ENCODE data around the gene PKP3. TPM values are rescaled to one million over a fixed set of nuclear protein-coding genes. Genes with fewer than 3 reads are reported as not detected.

PKP3 gene
- total and polyA plus RNA-seq, 2 donors from 2014 or later: 1.9 to 3.6 TPM

DNA sequence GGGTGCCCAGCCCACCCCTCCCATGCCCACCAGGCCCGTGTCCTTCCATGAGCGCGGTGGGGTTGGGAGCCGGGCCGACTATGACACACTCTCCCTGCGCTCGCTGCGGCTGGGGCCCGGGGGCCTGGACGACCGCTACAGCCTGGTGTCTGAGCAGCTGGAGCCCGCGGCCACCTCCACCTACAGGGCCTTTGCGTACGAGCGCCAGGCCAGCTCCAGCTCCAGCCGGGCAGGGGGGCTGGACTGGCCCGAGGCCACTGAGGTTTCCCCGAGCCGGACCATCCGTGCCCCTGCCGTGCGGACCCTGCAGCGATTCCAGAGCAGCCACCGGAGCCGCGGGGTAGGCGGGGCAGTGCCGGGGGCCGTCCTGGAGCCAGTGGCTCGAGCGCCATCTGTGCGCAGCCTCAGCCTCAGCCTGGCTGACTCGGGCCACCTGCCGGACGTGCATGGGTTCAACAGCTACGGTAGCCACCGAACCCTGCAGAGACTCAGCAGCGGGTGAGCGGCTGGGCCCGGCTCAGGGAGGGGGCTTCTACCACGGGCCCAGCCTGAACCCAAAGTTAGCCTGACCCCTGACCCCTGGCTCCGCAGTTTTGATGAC lies 3.0 kb downstream of the PKP3 start:
- H3K4me3 ChIP-seq (ENCODE audit: low read length in 3 of 3): peak overlapping the region in 1 of 3 donors; percentile 37
- no peak overlapping the region for H3K9ac ChIP-seq (ENCODE audit: low read length in 3 of 3)
- peak in 4 of 5 donors; percentile 58 to 92 (median 87) for DNase-seq
- H3K27ac ChIP-seq (ENCODE audit: low read depth in 2 of 2, low read length in 2 of 2): no peak overlapping the region
- H3K27me3 ChIP-seq (ENCODE audit: control insufficient read depth, insufficient read depth, low read length): no peaks in the 10 kb centered on the region
- no peaks in the 10 kb centered on the region for H3K36me3 ChIP-seq (ENCODE audit: control insufficient read depth in 2 of 3, insufficient read depth in 3 of 3, low read length in 3 of 3)
- TF ChIP-seq, protein P1, sequence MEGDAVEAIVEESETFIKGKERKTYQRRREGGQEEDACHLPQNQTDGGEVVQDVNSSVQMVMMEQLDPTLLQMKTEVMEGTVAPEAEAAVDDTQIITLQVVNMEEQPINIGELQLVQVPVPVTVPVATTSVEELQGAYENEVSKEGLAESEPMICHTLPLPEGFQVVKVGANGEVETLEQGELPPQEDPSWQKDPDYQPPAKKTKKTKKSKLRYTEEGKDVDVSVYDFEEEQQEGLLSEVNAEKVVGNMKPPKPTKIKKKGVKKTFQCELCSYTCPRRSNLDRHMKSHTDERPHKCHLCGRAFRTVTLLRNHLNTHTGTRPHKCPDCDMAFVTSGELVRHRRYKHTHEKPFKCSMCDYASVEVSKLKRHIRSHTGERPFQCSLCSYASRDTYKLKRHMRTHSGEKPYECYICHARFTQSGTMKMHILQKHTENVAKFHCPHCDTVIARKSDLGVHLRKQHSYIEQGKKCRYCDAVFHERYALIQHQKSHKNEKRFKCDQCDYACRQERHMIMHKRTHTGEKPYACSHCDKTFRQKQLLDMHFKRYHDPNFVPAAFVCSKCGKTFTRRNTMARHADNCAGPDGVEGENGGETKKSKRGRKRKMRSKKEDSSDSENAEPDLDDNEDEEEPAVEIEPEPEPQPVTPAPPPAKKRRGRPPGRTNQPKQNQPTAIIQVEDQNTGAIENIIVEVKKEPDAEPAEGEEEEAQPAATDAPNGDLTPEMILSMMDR (IDR thresholded peaks at IDR 0.05; ENCODE audit: borderline replicate concordance, extremely low read depth, insufficient read depth): peak; percentile 46
- intact Hi-C loops (cut with DNase I): no loop called here
- H3K4me1 ChIP-seq (ENCODE audit: control insufficient read depth in 2 of 3, insufficient read depth in 2 of 3, low read depth in 1 of 3, low read length in 3 of 3): no peaks in the 10 kb centered on the region
- no peaks in the 10 kb centered on the region for H3K9me3 ChIP-seq (ENCODE audit: control insufficient read depth in 2 of 3, insufficient read depth in 1 of 3, low read length in 3 of 3)
- no peak for FAIRE-seq

- Histone ChIP-seq H3K4me1 (ENCODE audit: control insufficient read depth in 2 of 3, insufficient read depth in 2 of 3, low read depth in 1 of 3, low read length in 3 of 3) (no peaks in the 10 kb centered on the region), H3K9me3 (ENCODE audit: control insufficient read depth in 2 of 3, insufficient read depth in 1 of 3, low read length in 3 of 3) (no peaks in the 10 kb centered on the region), H3K27ac (ENCODE audit: low read depth in 2 of 2, low read length in 2 of 2) (no peak overlapping the region), H3K4me3 (ENCODE audit: low read length in 3 of 3) (no peak overlapping the region), H3K36me3 (ENCODE audit: control insufficient read depth in 2 of 3, insufficient read depth in 3 of 3, low read length in 3 of 3) (no peaks in the 10 kb centered on the region), H3K27me3 (ENCODE audit: control insufficient read depth, insufficient read depth, low read length) (no peaks in the 10 kb centered on the region), H3K9ac (ENCODE audit: low read length in 3 of 3) (no peak overlapping the region)
- DNase-seq (no peak), FAIRE-seq (no peak)
- TF ChIP-seq, protein P1 (IDR thresholded peaks at IDR 0.05; ENCODE audit: borderline replicate concordance, extremely low read depth, insufficient read depth): no peak
- intact Hi-C loops (cut with DNase I): no loop called here
Observed at GRCh38 chr11:398826-399225, 4.8 kb downstream of the PKP3 start.

GRCh38 chr11:399731-400211 lies 5.8 kb downstream of the PKP3 start:
- Histone ChIP-seq H3K4me1 (ENCODE audit: control insufficient read depth in 2 of 3, insufficient read depth in 2 of 3, low read depth in 1 of 3, low read length in 3 of 3) (no peaks in the 10 kb centered on the region), H3K9ac (ENCODE audit: low read length in 3 of 3) (no peak overlapping the region), H3K27me3 (ENCODE audit: control insufficient read depth, insufficient read depth, low read length) (no peaks in the 10 kb centered on the region), H3K9me3 (ENCODE audit: control insufficient read depth in 2 of 3, insufficient read depth in 1 of 3, low read length in 3 of 3) (no peaks in the 10 kb centered on the region), H3K27ac (ENCODE audit: low read depth in 2 of 2, low read length in 2 of 2) (no peak overlapping the region), H3K36me3 (ENCODE audit: control insufficient read depth in 2 of 3, insufficient read depth in 3 of 3, low read length in 3 of 3) (no peaks in the 10 kb centered on the region), H3K4me3 (ENCODE audit: low read length in 3 of 3) (no peak overlapping the region)
- no peak for FAIRE-seq
- intact Hi-C loops (cut with DNase I): no loop called here
- no peak for DNase-seq
- TF ChIP-seq, protein P1 (IDR thresholded peaks at IDR 0.05; ENCODE audit: borderline replicate concordance, extremely low read depth, insufficient read depth): no peak
